Parathyroid adenoma (tissue), 2 donors: Measurements from ENCODE around the gene TRERF1.
"Not testable (repeated sequence)": the region's sequence is repeated elsewhere in the genome, so short reads cannot be mapped to it uniquely, and the experiment has no call there.

ENCODE experiments used
- H2AFZ ChIP-seq: fragments of 300-600 bp; sonication (generic); one replicate; pipeline ENCODE4 v1.7.0; 2017; ENCODE audit warnings: antibody characterized with exemption, mild to moderate bottlenecking
- H3K27ac ChIP-seq: fragments of 300-600 bp; sonication (generic); one replicate; pipeline ENCODE4 v1.7.0; 2017
- H3K27me3 ChIP-seq: fragments of 300-600 bp; sonication (generic); one replicate; pipeline ENCODE4 v1.7.0; 2017; ENCODE audit warnings: low read length; ENCODE audit not compliant: control insufficient read depth, insufficient read depth
- H3K36me3 ChIP-seq: fragments of 300-600 bp; sonication (generic); one replicate; pipeline ENCODE4 v1.7.0; 2017; ENCODE audit warnings: low read length; ENCODE audit not compliant: control insufficient read depth, insufficient read depth
- H3K4me1 ChIP-seq: fragments of 300-600 bp; sonication (generic); one replicate; pipeline ENCODE4 v1.7.0; 2017; ENCODE audit warnings: control low read depth
- H3K4me2 ChIP-seq: fragments of 300-600 bp; sonication (generic); one replicate; pipeline ENCODE4 v1.7.0; 2017; ENCODE audit warnings: low read length
- H3K4me3 ChIP-seq: fragments of 300-600 bp; sonication (generic); one replicate; pipeline ENCODE4 v1.7.0; 2017; ENCODE audit warnings: low read depth, low read length
- H3K79me2 ChIP-seq: fragments of 300-600 bp; sonication (generic); one replicate; pipeline ENCODE4 v1.7.0; 2017; ENCODE audit warnings: control low read depth
- H3K9ac ChIP-seq: fragments of 300-600 bp; sonication (generic); one replicate; pipeline ENCODE4 v1.7.0; 2017; ENCODE audit warnings: mild to moderate bottlenecking
- H3K9me3 ChIP-seq: fragments of 300-600 bp; sonication (generic); one replicate; pipeline ENCODE4 v1.7.0; 2017; ENCODE audit warnings: low read length; ENCODE audit not compliant: control insufficient read depth
- TF ChIP-seq, protein P1 (sequence below): fragments of 300-600 bp; sonication (generic); IDR thresholded peaks from one replicate; pipeline ENCODE4 v1.7.0; 2017; ENCODE audit warnings: antibody characterized with exemption, mild to moderate bottlenecking
- donor health status: primary hyperparathyroidism.

The TRERF1 gene

DNA sequence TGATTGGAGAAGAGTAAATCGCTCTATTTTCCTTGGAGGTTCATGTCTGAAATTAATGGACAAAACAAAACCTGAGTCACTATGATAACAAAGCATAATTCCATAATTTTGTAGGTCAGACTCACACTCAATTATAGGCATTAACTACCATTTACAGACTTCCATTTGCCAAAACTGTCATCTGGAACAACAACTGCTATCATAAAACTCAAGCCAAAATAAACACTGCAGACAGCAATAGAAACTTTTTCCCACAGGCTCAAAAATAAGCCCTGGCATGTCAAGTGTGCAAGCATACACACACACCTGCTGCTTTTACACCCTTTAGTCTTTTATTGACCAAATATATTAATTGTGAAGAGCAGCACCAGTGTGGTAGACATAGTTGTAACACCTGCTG is 241.2 kb downstream of the TRERF1 start:
- H3K4me3 ChIP-seq = no peak overlapping the region
- H3K27me3 ChIP-seq = no peaks in the 10 kb centered on the region
- H3K79me2 ChIP-seq = no peaks in the 10 kb centered on the region
- TF ChIP-seq, protein P1, sequence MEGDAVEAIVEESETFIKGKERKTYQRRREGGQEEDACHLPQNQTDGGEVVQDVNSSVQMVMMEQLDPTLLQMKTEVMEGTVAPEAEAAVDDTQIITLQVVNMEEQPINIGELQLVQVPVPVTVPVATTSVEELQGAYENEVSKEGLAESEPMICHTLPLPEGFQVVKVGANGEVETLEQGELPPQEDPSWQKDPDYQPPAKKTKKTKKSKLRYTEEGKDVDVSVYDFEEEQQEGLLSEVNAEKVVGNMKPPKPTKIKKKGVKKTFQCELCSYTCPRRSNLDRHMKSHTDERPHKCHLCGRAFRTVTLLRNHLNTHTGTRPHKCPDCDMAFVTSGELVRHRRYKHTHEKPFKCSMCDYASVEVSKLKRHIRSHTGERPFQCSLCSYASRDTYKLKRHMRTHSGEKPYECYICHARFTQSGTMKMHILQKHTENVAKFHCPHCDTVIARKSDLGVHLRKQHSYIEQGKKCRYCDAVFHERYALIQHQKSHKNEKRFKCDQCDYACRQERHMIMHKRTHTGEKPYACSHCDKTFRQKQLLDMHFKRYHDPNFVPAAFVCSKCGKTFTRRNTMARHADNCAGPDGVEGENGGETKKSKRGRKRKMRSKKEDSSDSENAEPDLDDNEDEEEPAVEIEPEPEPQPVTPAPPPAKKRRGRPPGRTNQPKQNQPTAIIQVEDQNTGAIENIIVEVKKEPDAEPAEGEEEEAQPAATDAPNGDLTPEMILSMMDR = no peak
- no peak overlapping the region for H2AFZ ChIP-seq
- H3K4me1 ChIP-seq = no peaks in the 10 kb centered on the region
- no peaks in the 10 kb centered on the region for H3K36me3 ChIP-seq
- H3K4me2 ChIP-seq = no peak overlapping the region
- no peak overlapping the region for H3K27ac ChIP-seq
- no peak overlapping the region for H3K9ac ChIP-seq
- no peaks in the 10 kb centered on the region for H3K9me3 ChIP-seq

DNA sequence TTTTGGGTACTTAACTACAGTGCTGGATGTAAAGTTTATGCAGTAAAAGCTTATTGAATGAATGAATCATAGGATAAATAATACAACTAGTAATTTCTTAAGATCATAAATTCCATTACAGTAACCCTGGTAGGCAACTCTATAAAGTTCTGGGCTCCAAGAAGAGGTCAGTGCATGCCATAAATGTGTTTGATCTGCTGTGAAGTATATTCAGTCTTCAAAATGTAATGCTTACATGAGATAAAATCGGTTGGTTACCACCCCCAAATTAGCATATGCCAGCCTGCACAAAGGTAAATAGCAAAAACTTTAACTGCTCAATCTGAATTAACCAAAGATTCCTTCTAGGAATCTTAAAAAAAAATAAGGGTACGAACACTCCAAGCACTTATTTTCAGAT is 244.2 kb downstream of the TRERF1 start:
- H3K4me3 ChIP-seq, H3K9ac ChIP-seq, H3K36me3 ChIP-seq, H3K4me1 ChIP-seq, H3K79me2 ChIP-seq, H3K27me3 ChIP-seq, H3K27ac ChIP-seq, H3K4me2 ChIP-seq, H2AFZ ChIP-seq, H3K9me3 ChIP-seq: not testable (repeated sequence)

- Histone ChIP-seq H3K27ac (no peak overlapping the region), H3K36me3 (no peaks in the 10 kb centered on the region), H3K4me3 (no peak overlapping the region), H2AFZ (no peak overlapping the region), H3K9ac (no peak overlapping the region), H3K79me2 (no peaks in the 10 kb centered on the region), H3K4me2 (no peak overlapping the region), H3K27me3 (no peaks in the 10 kb centered on the region), H3K4me1 (no peaks in the 10 kb centered on the region), H3K9me3 (no peaks in the 10 kb centered on the region)
- TF ChIP-seq, protein P1 = no peak
These were observed 246.9 kb downstream of the TRERF1 start for GRCh38 chr6:42204768-42205282.

DNA sequence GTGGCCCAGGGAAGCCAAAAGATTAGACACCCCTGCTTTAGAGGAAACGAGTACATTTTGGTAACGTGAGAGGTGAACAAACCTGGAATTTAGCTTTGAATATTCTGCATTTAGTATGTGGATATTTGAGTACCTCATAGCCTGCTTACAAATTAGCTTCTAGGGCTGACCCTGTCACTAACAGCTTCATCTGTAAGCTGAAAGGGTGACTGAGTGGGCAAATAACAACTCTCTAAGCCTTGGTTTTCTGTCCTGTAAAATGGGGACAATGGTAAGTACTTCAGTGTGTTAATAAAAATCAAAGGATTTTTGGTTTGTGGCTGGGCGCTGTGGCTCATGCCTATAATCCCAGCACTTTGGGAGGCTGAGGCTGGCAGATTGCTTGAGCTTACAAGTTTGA is 248.5 kb downstream of the TRERF1 start:
- TF ChIP-seq, protein P1 = no peak

GRCh38 chr6:42202131-42202915 is 249.4 kb downstream of the TRERF1 start:
- not testable (repeated sequence) for H3K79me2 ChIP-seq, H2AFZ ChIP-seq, H3K27me3 ChIP-seq, H3K27ac ChIP-seq, H3K4me2 ChIP-seq, H3K9ac ChIP-seq, H3K9me3 ChIP-seq, H3K4me3 ChIP-seq, H3K36me3 ChIP-seq, H3K4me1 ChIP-seq

More for the DNA sequence above, 248.5 kb downstream of the TRERF1 start:
- H3K9me3 ChIP-seq = no peaks in the 10 kb centered on the region
- no peak overlapping the region for H3K4me2 ChIP-seq
- no peaks in the 10 kb centered on the region for H3K36me3 ChIP-seq
- H2AFZ ChIP-seq = no peak overlapping the region
- H3K9ac ChIP-seq = no peak overlapping the region
- H3K27ac ChIP-seq = no peak overlapping the region
- no peaks in the 10 kb centered on the region for H3K4me1 ChIP-seq
- no peak overlapping the region for H3K4me3 ChIP-seq
- no peaks in the 10 kb centered on the region for H3K79me2 ChIP-seq
- H3K27me3 ChIP-seq = no peaks in the 10 kb centered on the region

GRCh38 chr6:42201382-42201781 is 250.3 kb downstream of the TRERF1 start:
- H3K27ac ChIP-seq = no peak overlapping the region
- H3K4me2 ChIP-seq = no peak overlapping the region
- TF ChIP-seq, protein P1 = no peak
- no peak overlapping the region for H3K4me3 ChIP-seq
- H3K4me1 ChIP-seq = no peaks in the 10 kb centered on the region
- H3K36me3 ChIP-seq = no peaks in the 10 kb centered on the region
- no peaks in the 10 kb centered on the region for H3K9me3 ChIP-seq
- no peak overlapping the region for H3K9ac ChIP-seq
- no peaks in the 10 kb centered on the region for H3K27me3 ChIP-seq
- H2AFZ ChIP-seq = no peak overlapping the region
- H3K79me2 ChIP-seq = no peaks in the 10 kb centered on the region
